Endothelial cell of umbilical vein (primary cell): Measurements from ENCODE around the gene BMPR1B. TPM values are rescaled to one million over a fixed set of nuclear protein-coding genes. Genes with fewer than 3 reads are reported as not detected.

Source experiments
- BruUV-seq: library from RNA; stranded (reverse); fragments of 400-500 nt; replicated peaks from 2 replicates; lab custom pipeline; 2021; lab: Mats Ljungman, UMichigan
- CTCF ChIA-PET: fragments of 300-600, 350-600 bp; sonication (Branson Sonifier 250); formaldehyde crosslinking; loops from one replicate; lab custom pipeline; 2021; ENCODE audit warnings: antibody characterized with exemption, inconsistent platforms; lab: Charles Lee
- POLR2A ChIA-PET: fragments of 300-600, 350-600 bp; sonication (Branson Sonifier 250); formaldehyde crosslinking; loops from one replicate; lab custom pipeline; 2021; ENCODE audit warnings: antibody characterized with exemption, inconsistent platforms; lab: Charles Lee
- DNase-seq: peaks from one replicate; pipeline ENCODE4 v3.0.0-alpha.2; 2011; ENCODE audit warnings: low read depth, low spot score
- FAIRE-seq: peaks from 2 replicates; lab custom pipeline; 2011; peaks lifted over from hg19 to GRCh38; lab: Jason Lieb, UNC
- H2AFZ ChIP-seq: 2 replicates; pipeline ENCODE4 v1.6.0; 2012; ENCODE audit warnings: low read depth, low read length, control low read depth, inconsistent platforms
- H3K27ac ChIP-seq: 2 replicates; pipeline ENCODE4 v1.5.1; 2011; ENCODE audit warnings: low read depth, mild to moderate bottlenecking, control low read depth, low read length, moderate library complexity; ENCODE audit not compliant: insufficient read depth
- H3K27me3 ChIP-seq, 2 experiments: 2 replicates each; pipeline versions ENCODE4 v1.6.0 to v1.6.1; 2011; ENCODE audit warnings: low read length in 2 of 2, mixed read lengths in 1 of 2; ENCODE audit not compliant: control insufficient read depth in 2 of 2, insufficient read depth in 2 of 2
- H3K36me3 ChIP-seq, 2 experiments: 2 replicates in 1 of 2; 3 replicates in 1 of 2; pipeline ENCODE4 v1.5.1; 2011; ENCODE audit warnings: low read length in 2 of 2, mild to moderate bottlenecking in 1 of 2, moderate library complexity in 1 of 2; ENCODE audit not compliant: control insufficient read depth in 2 of 2, insufficient read depth in 2 of 2; ENCODE audit errors: extremely low read depth in 1 of 2
- H3K4me1 ChIP-seq: 3 replicates; pipeline ENCODE4 v1.5.1; 2011; ENCODE audit warnings: mild to moderate bottlenecking, low read length; ENCODE audit not compliant: control insufficient read depth, insufficient read depth; ENCODE audit errors: extremely low read depth
- H3K4me2 ChIP-seq: 2 replicates; pipeline ENCODE4 v1.6.1; 2011; ENCODE audit warnings: low read length, control low read depth, mixed read lengths; ENCODE audit not compliant: insufficient read depth
- H3K4me3 ChIP-seq, 3 experiments: fragments of 200-600 bp in 1 of 3; sonication (generic), shearing (Covaris generic) in 1 of 3; replicated peaks in 1 of 3; 2 replicates each; pipeline ENCODE4 v1.5.1; 2011 to 2016; ENCODE audit warnings: control low read depth in 3 of 3, low read length in 3 of 3, mild to moderate bottlenecking in 2 of 3, inconsistent platforms in 1 of 3, low read depth in 1 of 3, moderate library complexity in 1 of 3; ENCODE audit not compliant: insufficient read depth in 1 of 3
- H3K79me2 ChIP-seq: 2 replicates; pipeline ENCODE4 v1.6.0; 2012; ENCODE audit warnings: low read length, inconsistent platforms; ENCODE audit not compliant: control insufficient read depth, insufficient read depth
- H3K9ac ChIP-seq: replicated peaks from 2 replicates; pipeline ENCODE3; 2011; ENCODE audit warnings: low read length, control low read depth; ENCODE audit not compliant: insufficient read depth; ENCODE audit errors: extremely low read depth
- H3K9me1 ChIP-seq: replicated peaks from 3 replicates; pipeline ENCODE4 v1.6.0; 2011; ENCODE audit warnings: mild to moderate bottlenecking, low read length; ENCODE audit not compliant: control insufficient read depth, insufficient read depth; ENCODE audit errors: extremely low read depth
- H3K9me3 ChIP-seq: replicated peaks from 2 replicates; pipeline ENCODE4 v1.5.1; 2012; ENCODE audit warnings: low read length, inconsistent platforms; ENCODE audit not compliant: control insufficient read depth, insufficient read depth
- H4K20me1 ChIP-seq: replicated peaks from 2 replicates; pipeline ENCODE3; 2011; ENCODE audit warnings: mild to moderate bottlenecking, low read length; ENCODE audit not compliant: control insufficient read depth, insufficient read depth; ENCODE audit errors: extremely low read depth
- CTCF ChIP-seq, 2 donors: IDR thresholded peaks; 1 replicate in 1 of 2; 2 replicates in 1 of 2; pipeline ENCODE4 v1.5.1; 2011; ENCODE audit warnings: low read length in 2 of 2, mild to moderate bottlenecking in 2 of 2, moderate library complexity in 2 of 2, control low read depth in 1 of 2, inconsistent platforms in 1 of 2, low read depth in 1 of 2; ENCODE audit not compliant: insufficient read depth in 1 of 2; ENCODE audit errors: extremely low read depth in 1 of 2
- EZH2 ChIP-seq: IDR thresholded peaks from 2 replicates; pipeline ENCODE4 v1.6.1; 2012; ENCODE audit warnings: borderline replicate concordance, low read depth, mild to moderate bottlenecking, moderate library complexity, low read length, inconsistent platforms; ENCODE audit not compliant: severe bottlenecking
- FOS ChIP-seq: IDR thresholded peaks from 2 replicates; pipeline ENCODE4 v1.6.1; 2011; ENCODE audit warnings: mild to moderate bottlenecking, low read length, moderate library complexity, borderline replicate concordance; ENCODE audit not compliant: insufficient read depth
- GATA2 ChIP-seq: IDR thresholded peaks from 2 replicates; pipeline ENCODE4 v1.7.0; 2011; ENCODE audit warnings: low read depth, mild to moderate bottlenecking, moderate library complexity, mixed read lengths, low read length; ENCODE audit not compliant: insufficient read length, insufficient read depth
- JUN ChIP-seq: IDR thresholded peaks from 2 replicates; pipeline ENCODE4 v1.6.1; 2011; ENCODE audit warnings: borderline replicate concordance, low read depth; ENCODE audit not compliant: insufficient read length, insufficient read depth
- MAX ChIP-seq: IDR thresholded peaks from 2 replicates; pipeline ENCODE4 v1.6.1; 2011; ENCODE audit not compliant: insufficient read depth, insufficient read length
- MYC ChIP-seq: IDR thresholded peaks from one replicate; pipeline ENCODE4 v1.6.1; 2011; ENCODE audit warnings: mild to moderate bottlenecking, low read depth, low read length
- POLR2A ChIP-seq: IDR thresholded peaks from 2 replicates; pipeline ENCODE4 v1.6.1; 2012; ENCODE audit warnings: low read depth, mild to moderate bottlenecking, control low read depth, low read length
- POLR2AphosphoS5 ChIP-seq: IDR thresholded peaks from 2 replicates; pipeline ENCODE4 v1.6.1; 2012; ENCODE audit warnings: low read depth, mild to moderate bottlenecking, control low read depth, low read length, moderate library complexity; ENCODE audit not compliant: insufficient read depth
- dilution Hi-C: fragments of 300-500 bp; cut with MboI; formaldehyde crosslinking; loops from one replicate; pipeline ENCODE4 v1.15.0; 2019; ENCODE audit warnings: low sequenced_read_pairs; ENCODE audit not compliant: extremely low pct_ligation_motif_present
- intact Hi-C: fragments of 100-400 bp; cut with micrococcal nuclease; formaldehyde crosslinking; loops from one replicate; pipeline ENCODE4 v1.10.0; 2022
- polyA plus RNA-seq, 4 experiments: library from polyadenylated mRNA; depleted of rRNA in 3 of 4; stranded (reverse) in 3 of 4; unstranded in 1 of 4; fragments of >200 nt; gene quantifications; 2 replicates each; pipeline versions ENCODE4 v1.2.1 to v1.2.3, GENCODE V29; 2011 to 2012; ENCODE audit warnings: missing spikeins in 1 of 4
- total RNA-seq: library from RNA; stranded (reverse); gene quantifications from 2 replicates; pipeline ENCODE4 v1.2.3, GENCODE V29; 2021

The BMPR1B gene
- total and polyA plus RNA-seq, 2 donors (not counting 3 experiments of a cell fraction or from before 2014, with no cell fraction given), result 0.28 to 2.1 TPM

GRCh38 chr4:95122001-95122400 lies 364.2 kb downstream of the BMPR1B start:
- H3K27ac ChIP-seq, result no peak overlapping the region
- H3K9me1 ChIP-seq, result no peaks in the 10 kb centered on the region
- H4K20me1 ChIP-seq, result no peaks in the 10 kb centered on the region
- intact Hi-C loops, result loop anchor here (10.0 kb wide), 2 partner anchors 367 to 817 kb away; partner anchors contain the start of gene BMPR1B
- H3K4me2 ChIP-seq, result no peak overlapping the region
- H3K4me1 ChIP-seq, result peaks cover 2% of the 10 kb centered on the region
- H3K9me3 ChIP-seq, result no peaks in the 10 kb centered on the region
- H3K9ac ChIP-seq, result no peak overlapping the region
- DNase-seq (no peak), FAIRE-seq (no peak)
- TF ChIP-seq FOS (no peak), JUN (no peak), MAX (no peak), POLR2A (no peak), GATA2 (no peak), MYC (no peak), EZH2 (no peak), CTCF (IDR thresholded peaks at IDR 0.05; ENCODE audit: extremely low read depth in 1 of 2, insufficient read depth in 1 of 2, low read depth in 1 of 2, low read length in 2 of 2) (no peak), POLR2AphosphoS5 (no peak)
- H3K79me2 ChIP-seq, result no peaks in the 10 kb centered on the region
- no peaks in the 10 kb centered on the region for H3K36me3 ChIP-seq
- POLR2A ChIA-PET, result no interaction called here
- no TSS peak for BruUV-seq
- CTCF ChIA-PET, result no interaction called here
- no peaks in the 10 kb centered on the region for H3K27me3 ChIP-seq
- H2AFZ ChIP-seq, result no peak overlapping the region
- dilution Hi-C loops, result no loop called here
- no peak overlapping the region for H3K4me3 ChIP-seq
